ENCODE results near the gene TTC34.
"Not testable (repeated sequence)": the region's sequence is repeated elsewhere in the genome, so short reads cannot be mapped to it uniquely, and the experiment has no call there.

Gene TTC34

DNA sequence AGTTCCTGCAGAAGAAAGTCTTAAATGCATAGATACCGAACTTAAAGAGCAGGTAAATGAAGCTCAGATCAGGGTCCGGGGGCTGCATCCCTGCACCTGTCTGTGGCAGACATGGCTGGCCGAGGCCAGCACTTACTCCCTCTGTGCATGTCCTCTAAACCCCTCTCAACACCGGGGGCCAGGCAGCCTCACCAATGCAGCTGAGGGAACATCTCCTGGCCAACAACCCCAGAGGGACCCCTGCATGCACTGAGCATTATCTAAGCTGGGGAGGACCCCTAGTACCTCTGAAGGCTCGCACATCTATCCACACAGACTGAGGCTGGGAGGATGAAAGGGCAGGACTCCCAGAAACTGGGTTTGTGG lies 18.4 kb downstream of the TTC34 start:
- peak in 2 of 10 donors; percentile 24 to 46 for DNase-seq
- intact Hi-C loops (cut with DNase I) = no loop called here

DNA sequence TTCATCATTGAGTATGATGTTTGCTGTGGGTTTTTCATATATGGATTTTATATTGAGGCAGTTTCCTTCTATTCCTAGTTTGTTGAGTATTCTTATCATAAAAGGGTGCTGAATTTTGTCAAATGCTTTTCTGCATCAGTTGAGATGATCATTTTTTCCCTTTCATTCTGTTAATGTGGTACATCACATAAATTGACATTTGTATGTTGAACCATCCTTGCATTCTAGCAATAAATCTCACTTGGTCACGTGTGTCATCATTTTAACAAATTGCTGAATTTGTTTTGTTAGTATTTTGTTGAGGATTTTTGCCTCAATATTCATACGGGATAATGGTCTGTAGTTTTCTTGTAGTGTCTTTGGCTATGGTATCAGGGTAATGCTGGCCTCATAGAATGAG lies 19.9 kb downstream of the TTC34 start:
- no peak for DNase-seq
- intact Hi-C loops (cut with DNase I) = no loop called here

DNA sequence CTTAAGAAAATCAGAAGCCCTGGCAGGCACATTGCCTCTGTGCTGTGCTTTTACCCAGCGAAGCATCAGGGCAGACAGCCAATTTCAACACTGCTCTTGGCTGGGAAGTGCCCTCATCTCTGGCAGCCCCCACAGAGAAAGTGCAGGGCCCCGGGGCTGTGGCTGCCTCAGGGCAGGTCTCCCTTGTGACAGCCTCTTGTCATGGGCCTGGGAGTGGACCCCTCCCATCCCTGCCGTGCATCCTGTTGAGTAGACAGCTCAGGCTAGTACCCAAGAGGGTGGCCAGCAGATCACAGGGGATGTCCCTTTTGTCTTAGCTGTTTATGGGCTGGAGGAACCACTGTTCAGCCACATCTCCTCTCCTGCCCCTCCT lies 23.3 kb downstream of the TTC34 start:
- peak in 2 of 10 donors; percentile 69 to 83 for DNase-seq
- intact Hi-C loops (cut with DNase I) = no loop called here

DNA sequence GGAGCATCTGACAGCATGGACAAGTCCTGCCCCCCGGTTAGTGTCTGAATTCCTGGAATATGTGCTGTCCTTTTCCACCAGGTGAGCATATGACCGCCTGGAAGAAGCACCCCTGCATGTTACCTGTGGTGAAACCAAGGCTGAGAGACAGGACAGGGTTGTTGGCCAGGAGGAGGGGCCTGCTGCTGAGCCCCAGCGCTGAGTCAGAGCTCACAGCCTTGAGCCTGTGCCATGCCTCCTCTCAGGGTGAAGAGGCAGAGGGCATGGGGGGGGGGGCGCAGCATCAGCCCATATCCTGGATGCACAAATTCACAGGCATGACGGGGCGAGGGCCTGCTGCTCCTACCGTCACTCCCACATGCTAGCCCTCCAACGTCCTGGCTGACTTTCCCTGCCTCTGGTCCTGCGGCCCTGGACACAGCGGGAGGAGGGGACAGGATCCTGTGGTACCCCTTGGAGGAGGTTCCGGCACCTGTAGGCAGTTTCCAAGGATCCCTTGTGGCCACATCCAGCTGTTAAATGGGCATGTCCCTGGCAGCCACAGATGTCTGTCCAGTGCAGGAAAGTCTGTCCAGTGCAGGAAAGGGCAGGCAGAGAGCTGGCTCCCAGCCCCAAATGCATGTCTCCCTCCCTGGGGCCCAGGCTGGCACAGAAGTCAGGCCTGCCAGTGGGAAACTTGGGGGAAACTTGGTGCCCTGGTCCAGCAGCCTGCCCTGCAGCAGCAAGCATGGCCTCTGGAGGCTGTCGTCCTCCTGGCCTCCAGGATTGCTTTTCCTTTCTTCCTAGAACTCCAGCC lies 23.9 kb downstream of the TTC34 start:
- DNase-seq = peak in 3 of 10 donors; percentile 65 to 73 (median 70)

DNA sequence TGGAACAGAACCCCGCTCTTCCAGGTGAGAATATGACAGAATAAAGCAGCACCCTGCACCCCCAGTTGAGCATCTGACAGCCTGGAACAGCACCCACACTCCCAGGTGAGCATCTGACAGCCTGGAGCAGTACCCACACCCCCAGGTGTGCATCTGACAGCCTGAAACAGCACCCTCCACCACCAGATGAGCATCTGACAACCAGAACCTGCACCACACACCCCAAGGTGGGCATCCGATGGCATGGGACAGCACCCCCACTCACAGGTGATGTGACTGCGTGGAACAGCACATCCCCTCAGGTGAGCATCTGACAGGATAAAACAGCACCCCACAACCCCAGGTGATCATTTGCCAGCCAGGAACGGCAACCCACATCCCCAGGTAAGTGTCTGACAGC lies 26.2 kb downstream of the TTC34 start:
- peak in 3 of 10 donors; percentile 7 to 23 (median 20) for DNase-seq
- intact Hi-C loops (cut with DNase I) = not testable (repeated sequence)

More for the DNA sequence above, 23.9 kb downstream of the TTC34 start:
- intact Hi-C loops (cut with DNase I) = no loop called here

DNA sequence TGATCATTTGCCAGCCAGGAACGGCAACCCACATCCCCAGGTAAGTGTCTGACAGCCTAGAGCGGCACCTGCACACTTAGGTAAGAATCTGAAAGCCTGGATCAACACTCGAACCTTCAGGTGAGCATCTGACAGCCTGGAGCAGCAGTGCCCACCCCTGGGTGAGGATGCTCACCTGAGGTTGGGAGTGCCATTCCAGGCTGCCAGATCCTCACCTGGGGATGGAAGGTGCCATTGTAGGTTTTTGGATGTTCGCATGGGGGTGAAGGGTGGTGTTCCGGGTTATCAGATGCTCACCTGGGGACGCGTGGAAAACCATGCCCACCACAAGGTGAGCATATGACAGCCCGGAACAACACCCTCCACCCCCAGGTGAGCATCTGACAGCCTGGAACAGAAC lies 33.4 kb downstream of the TTC34 start:
- DNase-seq = peak in 2 of 10 donors; percentile 12 to 42
- intact Hi-C loops (cut with DNase I) = not testable (repeated sequence)

DNA sequence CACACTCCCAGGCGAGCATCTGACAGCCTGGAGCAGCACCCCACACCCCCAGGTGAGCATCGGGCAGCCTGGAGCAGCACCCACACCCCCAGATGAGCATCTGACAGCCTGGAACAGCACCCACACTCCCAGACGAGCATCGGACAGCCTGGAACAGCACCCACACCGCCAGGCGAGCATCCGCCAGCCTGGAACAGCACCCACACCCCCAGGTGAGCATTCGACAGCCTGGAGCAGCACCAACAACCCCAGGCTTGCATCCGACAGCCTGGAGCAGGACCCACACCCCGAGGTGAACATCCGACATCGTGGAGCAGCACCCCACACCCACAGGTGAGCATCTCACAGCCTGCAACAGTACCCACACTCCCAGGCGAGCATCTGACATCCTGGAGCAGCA lies 42.1 kb downstream of the TTC34 start:
- DNase-seq = peak in 3 of 10 donors; percentile 38 to 88 (median 69)

DNA sequence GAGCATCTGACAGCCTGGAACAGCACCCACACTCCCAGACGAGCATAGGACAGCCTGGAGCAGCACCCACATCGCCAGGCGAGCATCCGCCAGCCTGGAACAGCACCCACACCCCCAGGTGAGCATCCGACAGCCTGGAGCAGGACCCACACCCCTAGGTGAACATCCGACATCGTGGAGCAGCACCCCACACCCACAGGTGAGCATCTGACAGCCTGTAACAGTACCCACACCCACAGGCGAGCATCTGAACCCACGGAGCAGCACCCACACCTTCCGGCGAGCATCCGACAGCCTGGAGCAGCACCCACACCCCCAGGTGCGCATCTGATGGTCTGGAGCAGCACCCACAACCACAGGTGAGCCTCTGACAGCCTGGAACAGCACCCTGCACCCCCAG lies 44.0 kb downstream of the TTC34 start:
- intact Hi-C loops (cut with DNase I) = not testable (repeated sequence)
- DNase-seq = peak in 2 of 10 donors; percentile 30 to 44

More for the DNA sequence above, 42.1 kb downstream of the TTC34 start:
- intact Hi-C loops (cut with DNase I) = not testable (repeated sequence)

DNA sequence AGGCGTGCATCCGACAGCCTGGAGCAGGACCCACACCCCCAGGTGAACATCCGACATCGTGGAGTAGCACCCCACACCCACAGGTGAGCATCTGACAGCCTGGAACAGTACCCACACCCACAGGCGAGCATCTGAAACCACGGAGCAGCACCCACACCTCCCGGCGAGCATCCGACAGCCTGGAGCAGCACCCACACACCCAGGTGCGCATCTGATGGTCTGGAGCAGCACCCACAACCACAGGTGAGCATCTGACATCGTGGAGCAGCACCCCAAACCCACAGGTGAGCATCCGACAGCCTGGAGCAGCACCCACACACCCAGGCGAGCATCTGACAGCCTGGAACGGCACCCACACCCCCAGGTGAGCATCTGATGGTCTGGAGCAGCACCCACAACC lies 46.1 kb downstream of the TTC34 start:
- intact Hi-C loops (cut with DNase I) = not testable (repeated sequence)
- peak in 1 of 10 donors; percentile 28 for DNase-seq

DNA sequence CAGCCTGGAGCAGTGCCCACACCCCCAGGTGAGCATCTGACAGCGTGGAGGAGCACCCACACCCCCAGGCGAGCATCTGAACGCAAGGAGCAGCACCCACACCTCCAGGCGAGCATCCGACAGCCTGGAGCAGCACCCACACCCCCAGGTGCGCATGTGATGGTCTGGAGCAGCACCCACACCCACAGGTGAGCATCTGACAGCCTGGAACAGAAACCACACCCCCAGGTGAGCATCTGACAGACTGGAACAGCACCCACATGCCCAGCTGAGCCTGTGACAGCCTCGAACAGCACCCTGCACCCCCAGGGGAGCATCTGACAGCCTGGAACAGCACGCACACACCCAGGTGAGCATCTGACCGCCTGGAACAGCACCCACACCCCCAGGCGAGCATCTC lies 46.9 kb downstream of the TTC34 start:
- intact Hi-C loops (cut with DNase I) = not testable (repeated sequence)
- peak in 3 of 10 donors; percentile 22 to 65 (median 52) for DNase-seq

DNA sequence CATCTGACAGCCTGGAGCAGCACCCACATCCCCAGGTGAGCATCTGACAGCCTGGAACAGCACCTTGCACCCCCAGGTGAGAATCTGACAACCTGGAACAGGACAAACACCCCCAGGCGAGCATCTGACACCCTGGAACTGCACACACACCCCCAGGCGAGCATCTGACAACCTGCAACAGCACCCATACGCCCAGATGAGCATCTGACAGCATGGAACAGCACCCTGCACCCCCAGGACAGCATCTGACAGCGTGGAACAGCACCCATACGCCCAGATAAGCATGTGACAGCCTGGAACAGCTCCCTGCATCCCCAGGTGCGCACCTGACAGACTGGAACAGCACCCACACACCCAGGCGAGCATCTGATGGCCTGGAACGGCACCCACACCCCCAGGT lies 49.0 kb downstream of the TTC34 start:
- DNase-seq = peak in 2 of 10 donors; percentile 29 to 37
- intact Hi-C loops (cut with DNase I) = not testable (repeated sequence)

DNA sequence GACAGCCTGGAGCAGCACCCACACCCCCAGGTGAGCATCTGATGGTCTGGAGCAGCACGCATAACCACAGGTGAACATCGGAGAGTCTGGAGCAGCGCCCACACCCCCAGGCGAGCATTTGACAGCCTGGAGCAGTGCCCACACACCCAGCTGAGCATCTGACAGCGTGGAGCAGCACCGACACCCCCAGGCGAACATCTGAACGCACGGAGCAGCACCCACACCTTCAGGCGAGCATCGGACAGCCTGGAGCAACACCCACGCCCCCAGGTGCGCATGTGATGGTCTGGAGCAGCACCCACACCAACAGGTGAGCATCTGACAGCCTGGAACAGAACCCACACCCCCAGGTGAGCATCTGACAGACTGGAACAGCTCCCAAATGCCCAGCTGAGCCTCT lies 49.6 kb downstream of the TTC34 start:
- peak in 2 of 10 donors; percentile 14 to 68 for DNase-seq
- intact Hi-C loops (cut with DNase I) = not testable (repeated sequence)

DNA sequence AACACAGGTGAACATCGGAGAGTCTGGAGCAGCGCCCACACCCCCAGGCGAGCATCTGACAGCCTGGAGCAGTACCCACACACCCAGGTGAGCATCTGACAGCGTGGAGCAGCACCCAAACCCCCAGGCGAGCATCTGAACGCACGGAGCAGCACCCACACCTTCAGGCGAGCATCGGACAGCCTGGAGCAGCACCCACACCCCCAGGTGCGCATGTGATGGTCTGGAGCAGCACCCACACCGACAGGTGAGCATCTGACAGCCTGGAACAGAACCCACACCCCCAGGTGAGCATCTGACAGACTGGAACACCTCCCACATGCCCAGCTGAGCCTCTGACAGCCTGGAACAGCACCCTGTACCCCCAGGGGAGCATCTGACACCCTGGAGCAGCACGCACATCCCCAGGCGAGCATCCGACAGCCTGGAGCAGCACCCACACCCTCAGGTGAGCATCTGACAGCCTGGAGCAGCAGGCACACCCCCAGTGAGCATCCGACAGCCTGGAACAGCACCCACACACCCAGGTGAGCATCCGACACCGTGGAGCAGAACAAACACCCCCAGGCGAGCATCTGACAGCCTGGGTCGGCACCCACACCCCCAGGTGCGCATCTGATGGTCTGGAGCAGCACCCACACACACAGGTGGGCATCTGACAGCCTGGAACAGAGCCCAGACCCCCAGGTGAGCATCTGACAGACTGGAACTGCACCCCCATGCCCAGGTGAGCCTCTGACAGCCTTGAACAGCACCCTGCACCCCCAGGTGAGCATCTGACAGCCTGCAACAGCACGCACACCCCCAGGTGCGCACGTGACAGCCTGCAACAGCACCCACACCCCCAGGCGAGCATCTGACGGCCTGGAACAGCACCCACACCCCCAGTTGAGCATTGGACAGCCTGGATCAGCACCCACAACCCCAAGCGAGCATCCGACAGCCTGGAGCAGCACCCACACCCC lies 50.4 kb downstream of the TTC34 start:
- intact Hi-C loops (cut with DNase I) = not testable (repeated sequence)
- peak in 2 of 10 donors; percentile 46 to 68 for DNase-seq

DNA sequence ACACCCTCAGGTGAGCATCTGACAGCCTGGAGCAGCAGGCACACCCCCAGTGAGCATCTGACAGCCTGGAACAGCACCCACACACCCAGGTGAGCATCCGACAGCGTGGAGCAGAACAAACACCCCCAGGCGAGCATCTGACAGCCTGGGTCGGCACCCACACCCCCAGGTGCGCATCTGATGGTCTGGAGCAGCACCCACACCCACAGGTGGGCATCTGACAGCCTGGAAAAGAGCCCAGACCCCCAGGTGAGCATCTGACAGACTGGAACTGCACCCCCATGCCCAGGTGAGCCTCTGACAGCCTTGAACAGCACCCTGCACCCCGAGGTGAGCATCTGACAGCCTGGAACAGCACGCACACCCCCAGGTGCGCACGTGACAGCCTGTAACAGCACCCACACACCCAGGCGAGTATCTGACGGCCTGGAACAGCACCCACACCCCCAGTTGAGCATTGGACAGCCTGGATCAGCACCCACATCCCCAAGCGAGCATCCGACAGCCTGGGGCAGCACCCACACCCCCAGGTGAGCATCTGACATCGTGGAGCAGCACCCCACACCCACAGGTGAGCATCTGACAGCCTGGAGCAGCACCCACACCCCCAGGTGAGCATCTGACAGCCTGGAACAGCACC lies 51.3 kb downstream of the TTC34 start:
- intact Hi-C loops (cut with DNase I) = not testable (repeated sequence)
- DNase-seq = peak in 3 of 10 donors; percentile 58 to 77 (median 70)

DNA sequence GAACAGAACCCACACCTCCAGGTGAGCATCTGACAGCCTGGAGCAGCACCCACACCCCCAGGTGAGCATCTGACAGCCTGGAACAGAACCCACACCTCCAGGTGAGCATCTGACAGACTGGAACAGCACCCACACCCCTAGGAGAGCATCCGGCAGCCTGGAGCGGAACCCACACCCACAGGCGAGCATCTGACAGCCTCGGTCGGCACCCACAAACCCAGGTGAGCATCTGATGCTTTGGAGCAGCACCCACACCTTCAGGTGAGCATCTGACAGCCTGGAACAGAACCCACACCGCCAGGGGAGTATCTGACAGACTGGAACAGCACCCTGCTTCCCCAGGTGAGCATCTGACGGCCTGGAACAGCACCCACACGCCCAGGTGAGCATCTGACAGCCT lies 52.9 kb downstream of the TTC34 start:
- DNase-seq = peak in 2 of 10 donors; percentile 18 to 50
- intact Hi-C loops (cut with DNase I) = not testable (repeated sequence)

DNA sequence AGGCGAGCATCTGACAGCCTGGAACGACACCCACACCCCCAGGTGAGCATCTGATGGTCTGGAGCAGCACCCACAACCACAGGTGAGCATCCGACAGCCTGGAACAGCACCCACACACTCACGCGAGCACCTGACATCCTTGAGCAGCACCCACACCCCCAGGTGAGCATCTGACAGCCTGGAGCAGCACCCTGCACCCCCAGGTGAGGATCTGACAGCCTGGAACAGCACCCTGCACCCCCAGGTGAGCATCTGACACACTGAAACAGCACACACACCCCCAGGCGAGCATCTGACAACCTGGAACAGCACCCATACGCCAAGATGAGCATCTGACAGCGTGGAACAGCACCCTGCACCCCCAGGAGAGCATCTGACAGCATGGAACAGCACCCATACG lies 106.7 kb downstream of the TTC34 start:
- DNase-seq = peak in 2 of 10 donors; percentile 38 to 68
- intact Hi-C loops (cut with DNase I) = not testable (repeated sequence)

DNA sequence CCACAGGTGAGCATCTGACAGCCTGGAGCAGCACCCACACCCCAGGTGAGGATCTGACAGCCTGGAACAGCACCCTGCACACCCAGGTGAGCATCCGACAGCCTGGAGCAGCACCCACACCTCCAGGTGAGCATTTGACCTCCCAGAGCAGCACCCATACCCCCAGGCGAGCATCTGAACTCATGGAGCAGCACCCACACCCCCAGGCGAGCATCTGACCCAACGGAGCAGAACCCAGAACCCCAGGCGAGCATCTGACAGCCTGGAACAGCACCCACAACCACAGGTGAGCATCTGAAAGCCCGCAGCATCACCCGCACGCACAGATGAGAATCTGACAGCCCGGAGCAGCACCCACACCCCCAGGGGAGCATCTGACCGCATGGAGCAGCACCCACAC lies 111.3 kb downstream of the TTC34 start:
- DNase-seq = peak in 2 of 10 donors; percentile 31 to 37

DNA sequence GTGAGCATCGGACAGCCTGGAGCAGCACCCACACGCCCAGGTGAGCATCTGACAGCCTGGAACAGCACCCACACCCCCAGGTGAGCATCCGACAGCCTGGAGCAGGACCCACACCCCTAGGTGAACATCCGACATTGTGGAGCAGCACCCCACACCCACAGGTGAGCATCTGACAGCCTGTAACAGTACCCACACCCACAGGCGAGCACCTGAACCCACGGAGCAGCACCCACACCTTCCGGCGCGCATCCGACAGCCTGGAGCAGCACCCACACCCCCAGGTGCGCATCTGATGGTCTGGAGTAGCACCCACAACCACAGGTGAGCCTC lies 113.2 kb downstream of the TTC34 start:
- DNase-seq = peak in 1 of 10 donors; percentile 11
- intact Hi-C loops (cut with DNase I) = not testable (repeated sequence)

More for the DNA sequence above, 111.3 kb downstream of the TTC34 start:
- intact Hi-C loops (cut with DNase I) = not testable (repeated sequence)

DNA sequence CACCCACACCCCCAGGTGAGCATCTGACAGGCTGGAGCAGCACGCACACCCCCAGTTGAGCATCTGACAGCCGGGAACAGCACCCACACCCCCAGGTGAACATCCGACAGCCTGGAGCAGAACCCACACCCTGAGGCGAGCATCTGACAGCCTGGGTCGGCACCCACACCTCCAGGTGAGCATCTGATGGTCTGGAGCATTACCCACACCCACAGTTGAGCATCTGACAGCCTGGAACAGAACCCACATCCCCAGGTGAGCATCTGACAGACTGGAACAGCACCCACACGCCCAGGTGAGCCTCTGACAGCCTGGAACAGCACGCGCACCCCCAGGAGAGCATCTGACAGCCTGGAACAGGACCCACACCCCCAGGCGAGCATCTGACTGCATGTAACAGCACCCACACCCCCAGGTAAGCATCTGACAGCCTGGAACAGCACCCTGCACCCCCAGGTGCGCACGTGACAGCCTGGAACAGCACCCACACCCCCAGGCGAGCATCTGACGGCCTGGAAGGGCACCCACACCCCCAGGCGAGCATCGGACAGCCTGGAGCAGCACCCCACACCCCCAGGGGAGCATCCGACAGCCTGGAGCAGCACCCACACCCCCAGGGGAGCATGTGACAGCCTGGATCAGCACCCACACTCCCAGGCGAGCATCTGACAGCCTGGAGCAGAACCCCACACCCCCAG lies 113.7 kb downstream of the TTC34 start:
- DNase-seq = peak in 5 of 10 donors; percentile 12 to 92 (median 77)
- intact Hi-C loops (cut with DNase I) = not testable (repeated sequence)

DNA sequence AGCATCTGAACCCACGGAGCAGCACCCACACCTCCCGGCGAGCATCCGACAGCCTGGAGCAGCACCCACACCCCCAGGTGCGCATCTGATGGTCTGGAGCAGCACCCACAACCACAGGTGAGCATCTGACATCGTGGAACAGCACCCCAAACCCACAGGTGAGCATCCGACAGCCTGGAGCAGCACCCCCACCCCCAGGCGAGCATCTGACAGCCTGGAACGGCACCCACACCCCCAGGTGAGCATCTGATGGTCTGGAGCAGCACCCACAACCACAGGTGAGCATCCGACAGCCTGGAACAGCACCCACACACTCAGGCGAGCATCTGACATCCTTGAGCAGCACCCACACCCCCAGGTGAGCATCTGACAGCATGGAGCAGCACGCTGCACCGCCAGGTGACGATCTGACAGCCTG lies 114.3 kb downstream of the TTC34 start:
- intact Hi-C loops (cut with DNase I) = not testable (repeated sequence)
- DNase-seq = peak in 3 of 10 donors; percentile 20 to 55 (median 35)
